GM21576 (cell line): Measurements from ENCODE around the gene RBMY1B.
"Not testable (repeated sequence)": the region's sequence is repeated elsewhere in the genome, so short reads cannot be mapped to it uniquely, and the experiment has no call there.

Source experiments
- ATAC-seq: cut with Tn5 transposase; IDR thresholded peaks from one replicate; pipeline ENCODE4 v1.9.1; 2021; ENCODE audit warnings: mild to moderate bottlenecking, moderate library complexity; ENCODE audit not compliant: unreplicated experiment

The RBMY1B gene

GRCh38 chrY:21511038-21511437 is at the start of gene RBMY1B:
TSS of gene RBMY1B (plus strand) at chrY:21511338. CDS start at chrY:21513351, 2,013 bp downstream.
- ATAC-seq, result not testable (repeated sequence)

GRCh38 chrY:21462915-21463314 is 48.2 kb upstream of the RBMY1B start:
- ATAC-seq, result not testable (repeated sequence)

- ATAC-seq, result no peak
Observed at GRCh38 chrY:21482967-21483366, 28.2 kb upstream of the RBMY1B start.

GRCh38 chrY:21534579-21534978 is 23.4 kb downstream of the RBMY1B start, which contains the start of gene RBMY1A1:
TSS of gene RBMY1A1 (plus strand) at chrY:21534879. CDS start at chrY:21536892, 2,013 bp downstream.
- not testable (repeated sequence) for ATAC-seq

GRCh38 chrY:21559316-21559984 is 48.3 kb downstream of the RBMY1B start:
- not testable (repeated sequence) for ATAC-seq
